Globus pallidus (tissue), 1 donor: Measurements from ENCODE around the gene TMEM260.
A peak's percentile ranks its signal among the peaks of the same experiment; 100 is the strongest.
"Not testable (repeated sequence)": the region's sequence is repeated elsewhere in the genome, so short reads cannot be mapped to it uniquely, and the experiment has no call there.

Experiments
- DNase-seq: peaks from one replicate; pipeline ENCODE4 v3.0.0-alpha.2; 2015; ENCODE audit warnings: low spot score

Gene TMEM260

GRCh38 chr14:56676042-56676441, 96.4 kb downstream of the TMEM260 start:
- no peak for DNase-seq

- DNase-seq: no peak
Observed at GRCh38 chr14:56678838-56679237, 99.2 kb downstream of the TMEM260 start.

GRCh38 chr14:56686416-56686815, 106.8 kb downstream of the TMEM260 start:
- peak; percentile 3 for DNase-seq

DNA sequence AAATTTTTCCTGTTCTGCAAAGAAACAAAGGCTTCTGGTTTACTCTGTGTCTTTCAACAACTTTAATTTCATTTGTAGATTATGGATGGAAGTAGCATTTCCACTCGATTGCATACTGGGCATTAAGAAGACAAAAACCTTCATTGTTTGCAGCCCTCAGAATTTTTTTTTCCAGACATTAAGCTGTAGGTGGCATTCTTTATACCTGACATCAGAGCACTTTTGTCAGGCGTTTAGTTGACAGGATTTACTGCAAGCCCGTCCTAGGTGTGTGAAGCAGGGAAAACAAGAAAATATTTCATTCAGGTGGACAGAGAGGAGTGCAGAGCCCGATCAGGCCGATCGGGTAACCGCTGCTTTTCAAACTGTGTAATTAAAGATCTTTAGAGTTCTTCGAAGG, 107.5 kb downstream of the TMEM260 start:
- no peak for DNase-seq

GRCh38 chr14:56694609-56695008, 115.0 kb downstream of the TMEM260 start:
- no peak for DNase-seq

- not testable (repeated sequence) for DNase-seq
Observed at GRCh38 chr14:56695216-56695615, 115.6 kb downstream of the TMEM260 start.
